Right renal cortex interstitium (tissue), 3 donors: Measurements from ENCODE around the gene DNA2. TPM values are rescaled to one million over a fixed set of nuclear protein-coding genes. Genes with fewer than 3 reads are reported as not detected.
"Not testable (repeated sequence)": the region's sequence is repeated elsewhere in the genome, so short reads cannot be mapped to it uniquely, and the experiment has no call there.

ENCODE experiments used
- DNase-seq, 3 donors: peaks; one replicate each; pipeline ENCODE4 v3.0.0-alpha.2; 2013; ENCODE audit warnings: low read depth in 3 of 3, low spot score in 2 of 3
- polyA plus RNA-seq, 3 donors: library from polyadenylated mRNA; unstranded; fragments of 120-200 nt; gene quantifications; one replicate each; pipeline ENCODE4 v1.2.1, GENCODE V29; 2013; ENCODE audit not compliant: insufficient read length in 3 of 3

The DNA2 gene, protein sequence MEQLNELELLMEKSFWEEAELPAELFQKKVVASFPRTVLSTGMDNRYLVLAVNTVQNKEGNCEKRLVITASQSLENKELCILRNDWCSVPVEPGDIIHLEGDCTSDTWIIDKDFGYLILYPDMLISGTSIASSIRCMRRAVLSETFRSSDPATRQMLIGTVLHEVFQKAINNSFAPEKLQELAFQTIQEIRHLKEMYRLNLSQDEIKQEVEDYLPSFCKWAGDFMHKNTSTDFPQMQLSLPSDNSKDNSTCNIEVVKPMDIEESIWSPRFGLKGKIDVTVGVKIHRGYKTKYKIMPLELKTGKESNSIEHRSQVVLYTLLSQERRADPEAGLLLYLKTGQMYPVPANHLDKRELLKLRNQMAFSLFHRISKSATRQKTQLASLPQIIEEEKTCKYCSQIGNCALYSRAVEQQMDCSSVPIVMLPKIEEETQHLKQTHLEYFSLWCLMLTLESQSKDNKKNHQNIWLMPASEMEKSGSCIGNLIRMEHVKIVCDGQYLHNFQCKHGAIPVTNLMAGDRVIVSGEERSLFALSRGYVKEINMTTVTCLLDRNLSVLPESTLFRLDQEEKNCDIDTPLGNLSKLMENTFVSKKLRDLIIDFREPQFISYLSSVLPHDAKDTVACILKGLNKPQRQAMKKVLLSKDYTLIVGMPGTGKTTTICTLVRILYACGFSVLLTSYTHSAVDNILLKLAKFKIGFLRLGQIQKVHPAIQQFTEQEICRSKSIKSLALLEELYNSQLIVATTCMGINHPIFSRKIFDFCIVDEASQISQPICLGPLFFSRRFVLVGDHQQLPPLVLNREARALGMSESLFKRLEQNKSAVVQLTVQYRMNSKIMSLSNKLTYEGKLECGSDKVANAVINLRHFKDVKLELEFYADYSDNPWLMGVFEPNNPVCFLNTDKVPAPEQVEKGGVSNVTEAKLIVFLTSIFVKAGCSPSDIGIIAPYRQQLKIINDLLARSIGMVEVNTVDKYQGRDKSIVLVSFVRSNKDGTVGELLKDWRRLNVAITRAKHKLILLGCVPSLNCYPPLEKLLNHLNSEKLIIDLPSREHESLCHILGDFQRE
- 10 to 100 TPM in 2 of 3 donors, 1 to 10 TPM in 1; 9.7 to 13.2 (median 11.6) TPM for polyA plus RNA-seq

DNA sequence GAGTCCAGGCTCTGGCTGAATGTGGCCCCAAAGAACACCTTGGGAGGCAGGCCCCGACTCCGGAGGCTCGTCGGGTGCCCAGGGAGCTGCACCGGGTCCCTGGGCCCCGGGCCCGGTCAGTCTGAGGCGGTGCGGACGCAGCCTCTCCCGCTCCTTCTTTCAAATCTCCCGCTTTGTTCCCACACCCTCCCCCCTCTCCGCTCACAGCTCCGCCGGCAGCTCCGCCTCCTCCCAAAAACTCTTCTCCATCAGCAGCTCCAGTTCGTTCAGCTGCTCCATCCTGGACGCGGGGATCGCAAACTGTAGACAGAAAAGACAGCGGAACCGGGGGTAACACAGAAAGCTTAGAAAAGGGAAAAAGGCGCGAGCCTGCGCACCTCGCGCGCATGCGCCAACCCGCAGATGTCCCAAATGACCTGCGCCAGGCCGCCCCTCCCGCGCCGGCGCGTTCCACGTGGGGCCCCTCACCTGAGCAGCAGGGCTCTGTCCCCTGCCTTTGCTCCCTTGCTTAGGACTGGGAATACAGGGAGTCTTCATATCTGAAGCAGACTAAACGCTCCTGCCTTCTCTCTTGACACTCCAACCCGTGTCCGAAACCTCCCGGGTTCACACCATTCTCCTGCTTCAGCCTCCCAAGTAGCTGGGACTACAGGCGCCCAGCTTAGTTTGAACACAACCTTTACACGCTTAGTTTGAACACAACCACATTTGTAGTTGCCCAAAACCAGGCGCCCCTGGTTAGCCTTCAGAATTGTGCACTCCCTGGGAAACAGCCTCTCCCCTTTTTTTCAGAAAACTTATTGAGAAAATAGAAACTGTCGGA is at the start of gene DNA2:
Gene DNA2, minus strand, starts transcription at position 388 of the 823 bp plus-strand sequence. Its CDS starts 109 bp downstream, at position 279.
- peak; percentile 58 to 70 (median 70) for DNase-seq

DNA sequence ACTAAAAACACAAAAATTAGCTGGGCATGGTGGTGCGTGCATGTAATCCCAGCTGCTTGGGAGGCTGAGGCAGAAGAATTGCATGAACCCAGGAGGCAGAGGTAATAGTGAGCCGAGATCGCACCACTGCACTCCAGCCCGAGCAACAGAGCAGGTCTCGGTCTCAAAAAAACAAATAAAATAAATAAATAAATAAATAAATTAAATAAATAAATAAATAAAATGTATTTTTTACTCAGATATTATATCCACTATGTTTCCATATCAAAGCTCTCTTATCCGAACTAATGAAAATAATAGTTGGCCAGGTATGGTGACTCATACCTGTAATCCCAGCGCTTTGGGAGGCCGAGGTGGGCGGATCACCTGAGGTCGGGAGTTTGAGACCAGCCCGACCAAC is 46.8 kb upstream of the DNA2 start:
- not testable (repeated sequence) for DNase-seq

DNA sequence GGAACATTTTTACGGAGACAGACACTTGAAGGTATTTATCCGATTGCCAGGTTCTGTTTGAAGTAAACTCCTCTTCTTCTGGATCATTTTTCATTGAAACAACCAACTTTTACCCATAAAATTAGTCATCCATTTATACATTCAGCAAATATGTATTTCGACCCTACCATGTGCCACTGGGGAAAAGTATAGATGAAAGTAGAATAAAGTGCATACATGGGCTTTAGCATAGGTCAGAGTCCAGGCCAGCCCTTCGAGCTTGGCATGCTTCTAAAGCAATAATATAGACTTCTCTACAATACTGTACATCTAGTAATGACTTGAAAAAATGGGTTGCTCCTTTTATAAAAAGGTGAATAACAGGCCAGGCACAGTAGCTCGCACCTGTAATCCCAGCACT is 45.4 kb upstream of the DNA2 start:
- DNase-seq: no peak

DNA sequence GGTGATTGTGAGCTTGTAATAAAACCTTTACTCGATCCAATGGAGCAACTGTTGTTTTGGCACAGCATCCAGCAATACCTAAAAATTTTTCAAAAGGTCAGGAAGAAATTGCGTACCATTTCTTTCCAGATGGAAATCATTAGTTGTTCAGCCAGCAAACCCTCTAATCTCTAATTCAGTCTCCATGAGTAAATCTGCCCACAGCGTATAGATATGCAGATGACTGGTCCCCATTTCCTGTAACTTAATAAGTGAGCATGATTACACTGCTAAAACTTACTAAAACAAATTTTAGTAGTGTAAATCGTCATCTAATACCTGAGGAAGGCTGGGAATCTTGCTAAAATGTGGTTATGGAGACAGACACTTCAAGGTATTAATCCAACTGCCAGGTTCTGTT is 45.0 kb upstream of the DNA2 start:
- no peak for DNase-seq

DNA sequence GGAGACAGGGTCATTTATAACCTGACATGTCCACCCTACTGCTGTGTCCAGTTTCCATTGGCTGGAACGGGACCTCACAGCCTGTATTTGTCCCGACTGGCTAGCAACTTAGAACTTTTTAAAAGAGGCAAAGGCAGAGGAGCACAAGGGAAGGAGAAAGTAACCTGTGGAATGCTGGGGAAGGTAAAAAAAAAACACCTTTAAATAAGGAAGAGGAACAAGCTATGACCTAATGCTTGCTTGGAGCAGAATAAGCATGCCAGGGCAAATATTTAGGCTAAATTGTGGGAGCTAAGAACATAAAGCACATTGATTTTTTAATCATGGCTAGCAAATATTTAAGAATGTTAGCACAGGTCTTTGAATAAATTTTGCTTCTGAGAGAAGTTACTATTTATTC is 44.4 kb upstream of the DNA2 start:
- not testable (repeated sequence) for DNase-seq

DNA sequence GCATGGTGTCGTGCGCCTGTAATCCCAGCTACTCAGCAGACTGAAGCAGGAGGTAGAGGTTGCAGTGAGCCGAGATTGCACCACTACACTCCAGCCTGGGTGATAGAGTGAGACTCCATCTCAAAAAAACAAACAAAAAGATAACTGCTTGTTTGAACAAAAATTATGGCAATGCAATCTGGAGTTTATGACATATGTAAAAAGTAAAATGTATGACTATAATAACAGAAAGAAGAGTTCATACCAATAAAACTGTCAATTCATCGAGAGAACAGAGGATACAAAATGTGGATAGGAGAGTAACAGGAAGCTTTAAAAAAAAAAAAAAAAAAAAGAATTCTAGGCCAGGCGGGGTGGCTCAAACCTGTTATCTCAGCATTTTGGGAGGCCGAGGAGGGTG is 36.3 kb upstream of the DNA2 start:
- no peak for DNase-seq

DNA sequence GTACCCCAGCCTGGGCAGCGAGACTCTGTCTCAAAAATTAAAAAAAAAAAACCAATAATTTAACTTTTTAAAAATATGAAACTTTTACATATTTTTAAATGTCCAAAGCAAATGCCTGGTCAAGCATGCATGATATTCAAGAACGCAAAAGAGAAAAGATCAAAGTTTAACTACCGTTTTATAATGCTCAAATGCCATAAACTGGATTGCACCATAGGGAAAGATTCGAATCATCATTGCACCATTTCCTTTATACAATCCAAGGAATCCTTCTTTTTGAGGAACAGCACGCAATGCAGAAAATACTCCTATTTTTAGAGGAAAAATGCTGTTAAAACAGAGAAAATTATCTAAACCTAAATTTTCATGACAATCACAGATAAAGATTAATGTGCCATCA is 34.6 kb upstream of the DNA2 start:
- no peak for DNase-seq

DNA sequence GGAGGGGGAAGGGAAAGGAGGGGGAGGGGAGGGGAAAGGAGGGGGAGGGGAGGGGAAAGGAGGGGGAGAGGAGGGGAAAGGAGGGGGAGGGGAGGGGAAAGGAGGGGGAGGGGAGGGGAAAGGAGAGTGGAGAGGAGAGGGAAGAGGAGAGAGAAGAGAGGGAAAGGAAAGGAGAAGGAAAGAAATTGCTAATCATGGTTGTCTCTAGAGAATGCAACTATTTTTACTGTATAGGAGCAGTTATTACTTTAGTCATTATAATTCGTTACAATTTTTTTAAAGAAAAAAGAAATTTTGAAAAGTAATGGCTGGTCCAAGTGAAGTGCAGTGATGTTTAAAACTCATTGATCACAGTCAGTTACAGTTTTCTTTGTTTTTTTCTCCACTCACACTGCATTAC is 31.1 kb upstream of the DNA2 start:
- no peak for DNase-seq

DNA sequence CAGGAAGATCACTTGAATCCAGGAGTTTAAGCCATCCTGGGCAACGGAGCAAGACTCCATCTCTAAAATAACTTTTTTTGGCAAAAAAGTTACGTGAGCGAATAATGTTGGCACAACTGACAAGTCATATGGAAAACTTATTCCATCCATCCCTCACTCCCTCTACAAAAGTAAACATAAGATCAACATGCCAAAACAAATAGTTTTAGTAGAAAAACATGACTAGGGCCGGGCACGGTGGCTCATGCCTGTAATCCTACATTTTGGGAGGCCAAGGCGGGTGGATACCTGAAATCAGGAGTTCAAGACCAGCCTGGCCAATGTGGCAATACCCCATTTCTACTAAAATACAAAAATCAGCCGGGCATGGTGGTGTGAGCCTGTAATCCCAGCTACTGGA is 29.9 kb upstream of the DNA2 start:
- DNase-seq: no peak

DNA sequence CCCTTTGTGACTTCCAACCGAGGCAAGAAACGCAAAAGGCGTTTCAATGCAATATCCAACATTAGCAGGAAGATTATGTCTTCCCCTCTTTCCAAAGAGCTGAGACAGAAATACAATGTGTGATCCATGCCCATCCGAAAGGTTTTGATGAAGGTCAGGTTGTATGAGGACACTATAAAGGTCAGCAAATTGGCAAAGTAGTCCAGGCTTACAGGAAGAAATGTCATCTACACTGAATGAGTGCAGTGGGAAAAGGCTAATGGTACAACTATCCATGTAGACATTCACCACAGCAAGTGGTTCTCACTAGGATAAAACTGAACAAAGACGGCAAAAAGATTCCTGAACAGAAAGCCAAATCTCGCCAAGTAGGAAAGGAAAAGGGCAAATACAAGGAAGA is 27.8 kb upstream of the DNA2 start:
- DNase-seq: no peak

DNA sequence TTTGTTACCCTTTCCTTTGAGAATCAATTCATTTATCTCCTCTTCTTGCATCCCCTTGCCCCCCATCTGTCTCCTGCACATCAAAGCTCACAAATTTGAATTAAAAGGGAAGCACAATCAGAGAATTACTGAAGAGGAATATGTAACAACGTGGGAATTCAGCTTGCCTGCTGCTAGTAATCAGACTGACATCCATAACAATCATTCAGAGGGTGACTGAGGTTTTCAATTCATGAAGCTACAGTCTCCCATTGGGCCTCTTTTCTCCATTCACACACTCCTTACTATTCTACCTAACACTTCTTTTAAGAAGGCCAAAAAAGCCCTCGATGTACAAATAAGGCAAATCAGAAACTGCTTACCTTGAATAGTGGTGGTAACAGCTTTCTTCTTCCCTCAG is 24.3 kb upstream of the DNA2 start:
- no peak for DNase-seq

DNA sequence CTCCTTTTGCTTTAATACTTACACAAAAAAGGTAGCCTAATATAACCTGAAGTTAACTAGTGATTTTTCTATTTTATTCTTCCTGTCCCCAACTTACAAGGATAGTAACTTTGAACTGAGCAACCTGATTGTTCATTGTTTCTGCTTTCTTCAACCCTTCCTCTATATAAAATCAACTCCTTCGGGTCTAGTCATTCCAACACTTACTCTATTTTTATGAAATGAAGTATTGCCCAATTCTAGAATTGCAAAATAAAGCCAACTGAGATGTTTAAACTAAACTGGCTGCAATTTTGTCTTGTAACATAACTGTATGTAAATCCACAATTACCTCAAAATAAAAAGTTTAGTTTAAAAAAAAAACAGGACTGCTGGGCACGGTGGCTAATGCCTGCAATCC is 20.3 kb upstream of the DNA2 start:
- DNase-seq: no peak

DNA sequence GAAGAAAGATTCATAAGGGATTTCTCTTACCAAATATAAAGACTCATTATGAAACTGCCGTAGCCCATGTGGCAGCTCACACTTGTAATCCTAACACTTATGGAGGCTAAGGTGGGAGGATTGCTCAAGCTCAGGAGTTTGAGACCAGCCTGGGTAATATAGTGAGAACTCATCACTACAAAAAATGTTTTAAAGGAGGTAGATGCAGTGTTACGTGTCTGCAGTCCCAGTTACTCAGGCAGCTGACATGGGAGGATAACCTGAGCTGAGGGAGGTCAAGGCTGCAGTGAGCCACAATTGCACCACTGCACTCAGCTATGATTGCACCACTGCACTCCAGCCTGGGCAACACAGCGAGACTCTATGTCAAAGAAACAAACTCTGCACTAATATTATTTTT is 18.1 kb upstream of the DNA2 start:
- DNase-seq: no peak

DNA sequence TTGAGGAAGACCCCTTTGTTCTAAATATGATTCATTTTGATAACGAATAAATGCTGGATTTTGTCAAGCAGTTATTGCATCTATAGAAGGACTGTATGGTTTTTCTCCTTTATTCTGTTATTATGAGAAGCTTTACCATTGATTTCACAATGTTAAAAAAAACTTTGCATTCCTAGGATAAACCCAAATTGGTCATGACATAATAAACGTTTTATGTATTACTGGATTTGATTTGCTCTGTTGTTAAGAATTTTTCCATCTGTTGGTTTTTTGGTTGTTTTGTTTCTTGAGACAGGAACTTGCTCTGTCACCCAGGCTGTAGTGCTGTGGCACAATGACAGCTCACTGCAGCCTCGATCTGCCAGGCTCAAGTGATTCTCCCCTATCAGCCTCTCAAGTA is 2.2 kb upstream of the DNA2 start:
- no peak for DNase-seq

DNA sequence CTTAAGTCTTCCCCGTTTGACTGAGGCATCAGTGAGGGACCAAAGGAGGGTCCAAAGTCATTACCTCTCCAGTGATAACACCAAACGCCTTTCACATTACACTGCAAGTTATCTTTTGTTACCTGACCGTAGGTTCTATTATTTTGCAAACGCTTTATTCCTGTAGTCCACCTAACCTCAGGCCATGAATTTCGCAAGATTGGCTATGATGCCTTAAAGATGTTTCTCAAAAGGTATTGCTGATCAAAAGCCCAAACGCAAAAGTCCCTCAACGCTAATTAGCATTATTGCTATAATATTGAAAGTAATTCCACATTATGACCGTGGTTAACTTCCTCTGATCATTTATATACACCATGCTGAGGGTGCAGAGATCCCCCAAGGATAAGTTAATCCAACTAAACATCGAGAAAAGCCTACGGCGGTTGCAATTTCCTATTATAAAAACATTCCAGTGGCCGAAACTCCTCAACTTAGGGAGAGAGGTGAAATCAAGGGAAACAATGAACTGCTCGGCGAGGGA is 649 bp downstream of the DNA2 start:
- no peak for DNase-seq

DNA sequence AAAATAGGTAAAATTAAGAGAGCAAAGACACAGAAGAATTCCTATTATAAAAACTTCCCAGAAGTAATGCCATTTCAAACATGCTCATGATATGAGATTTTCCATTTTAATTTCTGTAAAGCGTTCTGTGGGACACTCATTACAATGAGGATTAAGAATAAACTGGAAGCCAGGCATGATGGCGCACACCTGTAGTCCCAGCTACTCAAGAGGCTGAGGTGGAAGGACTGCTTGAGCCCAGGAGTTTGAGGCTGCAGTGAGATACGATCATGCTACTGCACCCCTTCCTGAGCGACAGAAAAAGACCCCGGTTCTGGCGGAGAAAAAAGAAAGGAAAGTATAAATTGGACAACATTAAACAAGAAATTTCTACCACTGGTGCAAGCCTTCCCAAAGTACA is 1.5 kb downstream of the DNA2 start:
- no peak for DNase-seq

DNA sequence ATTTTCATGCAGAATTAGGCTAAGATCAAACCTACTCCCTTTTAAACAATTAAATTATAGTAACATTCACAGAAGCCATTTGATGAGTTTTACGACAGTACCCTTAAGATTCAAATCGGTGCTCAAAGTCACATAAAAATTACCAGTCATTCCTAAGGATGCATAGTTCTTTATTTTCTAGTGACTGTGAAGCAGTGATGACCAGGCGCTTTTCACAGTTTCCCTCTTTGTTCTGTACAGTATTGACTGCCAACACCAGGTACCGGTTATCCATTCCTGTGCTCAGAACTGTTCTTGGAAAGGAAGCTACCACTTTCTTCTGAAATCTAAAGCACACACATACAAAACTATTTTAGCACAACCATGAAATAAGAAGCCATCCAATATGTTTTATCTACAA is 1.9 kb downstream of the DNA2 start:
- DNase-seq: no peak

DNA sequence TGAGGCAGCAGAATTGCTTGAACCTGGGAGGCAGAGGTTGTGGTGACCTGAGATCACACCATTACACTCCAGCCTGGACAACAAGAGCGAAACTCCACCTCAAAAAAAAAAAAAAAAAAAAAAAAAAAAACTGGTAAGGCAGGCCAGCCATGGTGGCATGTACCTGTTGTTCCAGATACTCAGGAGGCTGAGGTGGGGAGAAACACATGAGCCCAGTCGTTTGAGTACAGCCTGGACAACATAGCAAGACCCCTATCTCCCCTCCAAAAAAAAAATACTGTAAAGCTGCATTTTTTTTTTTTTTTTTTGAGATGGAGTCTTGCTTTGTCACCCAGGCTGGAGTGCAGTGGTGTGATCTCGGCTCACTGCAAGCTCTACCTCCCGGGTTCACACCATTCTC is 7.0 kb downstream of the DNA2 start:
- DNase-seq: not testable (repeated sequence)

DNA sequence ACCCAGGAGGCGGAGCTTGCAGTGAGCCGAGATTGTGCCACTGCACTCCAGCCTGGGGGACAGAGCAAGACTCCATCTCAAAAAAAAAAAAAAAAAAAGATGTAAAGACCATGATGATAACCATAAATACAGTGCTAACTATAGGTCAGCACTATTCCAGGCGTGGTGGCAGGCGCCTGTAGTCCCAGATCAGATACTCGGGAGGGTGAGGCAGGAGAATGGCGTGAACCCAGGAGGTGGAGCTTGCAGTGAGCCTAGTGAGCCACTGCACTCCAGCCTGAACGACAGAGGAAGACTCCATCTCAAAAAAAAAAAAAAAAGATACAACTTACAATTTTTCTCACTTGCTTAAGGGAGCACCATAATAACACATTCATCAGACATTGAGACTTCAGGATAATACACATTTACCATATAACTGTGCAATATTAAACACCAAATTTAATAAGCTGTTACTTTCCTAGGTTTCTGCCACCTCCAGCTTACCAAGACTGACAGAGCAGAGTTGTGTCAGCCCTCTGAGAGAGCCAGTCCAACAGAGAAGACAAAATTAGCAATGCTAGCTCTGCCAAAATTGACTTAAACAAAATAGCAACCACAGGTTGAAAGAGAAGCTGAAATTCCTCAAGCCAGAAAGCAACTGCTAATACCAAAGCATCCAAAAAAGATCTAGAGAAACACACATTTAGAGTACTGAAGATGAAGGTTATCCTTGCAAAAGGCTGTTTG is 8.2 kb downstream of the DNA2 start:
- DNase-seq: no peak

DNA sequence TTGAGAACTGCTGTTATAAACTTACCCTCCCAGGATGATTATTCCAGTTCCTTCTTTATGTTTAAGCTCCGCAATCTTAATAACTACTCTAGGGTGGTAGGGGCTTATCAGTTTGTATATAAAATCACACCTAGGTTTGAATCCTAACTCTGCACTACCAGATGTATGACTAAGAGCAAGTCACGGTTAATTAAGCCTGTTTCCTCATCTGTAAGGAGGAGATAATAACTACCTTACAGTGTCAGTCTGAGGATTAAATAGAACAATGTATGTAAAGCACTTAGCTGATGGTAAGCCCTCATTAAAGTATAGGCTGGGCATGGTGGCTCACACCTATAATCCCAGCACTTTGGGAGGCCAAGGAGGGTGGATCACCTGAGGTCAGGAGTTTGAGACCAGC is 9.2 kb downstream of the DNA2 start:
- no peak for DNase-seq
